ENCODE results near the gene CHTF8.
A peak's percentile ranks its signal among the peaks of the same experiment; 100 is the strongest.

Gene CHTF8

GRCh38 chr16:69108905-69109252 lies 23.5 kb downstream of the CHTF8 start:
- Mint-ChIP-seq H3K9me3 (no peaks in the 10 kb centered on the region), H3K4me3 (peak overlapping the region; percentile 15 to 49 (median 40)), H3K4me1 (peaks cover 12% of the 10 kb centered on the region), H3K36me3 (ENCODE audit: low read depth) (peaks cover 5% of the 10 kb centered on the region), H3K27ac (no peak overlapping the region), H3K27me3 (ENCODE audit: low read depth) (peaks cover 59% of the 10 kb centered on the region)
- TF ChIP-seq CTCF (IDR thresholded peaks at IDR 0.05; ENCODE audit: unreplicated experiment in 3 of 3), result no peak

GRCh38 chr16:69108064-69108904 lies 24.1 kb downstream of the CHTF8 start:
- peaks cover 12% of the 10 kb centered on the region for H3K4me1 Mint-ChIP-seq
- no peaks in the 10 kb centered on the region for H3K9me3 Mint-ChIP-seq
- peaks cover 5% of the 10 kb centered on the region for H3K36me3 Mint-ChIP-seq (ENCODE audit: low read depth)
- no peak overlapping the region for H3K27ac Mint-ChIP-seq
- peaks cover 65% of the 10 kb centered on the region for H3K27me3 Mint-ChIP-seq (ENCODE audit: low read depth)
- TF ChIP-seq CTCF (IDR thresholded peaks at IDR 0.05; ENCODE audit: unreplicated experiment in 3 of 3), result no peak
- peak overlapping the region; percentile 47 to 77 (median 49) for H3K4me3 Mint-ChIP-seq

GRCh38 chr16:69107316-69107962 lies 24.9 kb downstream of the CHTF8 start:
- H3K4me3 Mint-ChIP-seq, result peak overlapping the region; percentile 80 to 83 (median 82)
- H3K27me3 Mint-ChIP-seq (ENCODE audit: low read depth), result peaks cover 72% of the 10 kb centered on the region
- H3K27ac Mint-ChIP-seq, result no peak overlapping the region
- H3K4me1 Mint-ChIP-seq, result peaks cover 12% of the 10 kb centered on the region
- no peak for TF ChIP-seq CTCF (IDR thresholded peaks at IDR 0.05; ENCODE audit: unreplicated experiment in 3 of 3)
- peaks cover 5% of the 10 kb centered on the region for H3K36me3 Mint-ChIP-seq (ENCODE audit: low read depth)
- no peaks in the 10 kb centered on the region for H3K9me3 Mint-ChIP-seq

GRCh38 chr16:69106491-69107315 lies 25.7 kb downstream of the CHTF8 start:
- peaks cover 74% of the 10 kb centered on the region for H3K27me3 Mint-ChIP-seq (ENCODE audit: low read depth)
- peaks cover 5% of the 10 kb centered on the region for H3K36me3 Mint-ChIP-seq (ENCODE audit: low read depth)
- TF ChIP-seq CTCF (IDR thresholded peaks at IDR 0.05; ENCODE audit: unreplicated experiment in 3 of 3), result no peak
- H3K4me3 Mint-ChIP-seq, result peak overlapping the region; percentile 80 to 83 (median 82)
- H3K9me3 Mint-ChIP-seq, result no peaks in the 10 kb centered on the region
- no peak overlapping the region for H3K27ac Mint-ChIP-seq
- peaks cover 12% of the 10 kb centered on the region for H3K4me1 Mint-ChIP-seq

GRCh38 chr16:69105501-69106361 lies 26.7 kb downstream of the CHTF8 start, which contains the start of gene HAS3:
TSS of gene HAS3 (plus strand) at chr16:69105653. CDS start at chr16:69109396, 3,743 bp downstream.
- H3K36me3 Mint-ChIP-seq (ENCODE audit: low read depth), result peaks cover 5% of the 10 kb centered on the region
- H3K4me1 Mint-ChIP-seq, result peaks cover 12% of the 10 kb centered on the region
- TF ChIP-seq CTCF (IDR thresholded peaks at IDR 0.05; ENCODE audit: unreplicated experiment in 3 of 3), result peak in 2 of 3 experiments; percentile 22 to 28
- H3K4me3 Mint-ChIP-seq, result peak within 1 kb of the TSS; percentile 88 to 93 (median 93)
- H3K27me3 Mint-ChIP-seq (ENCODE audit: low read depth), result peaks cover 79% of the 10 kb centered on the region
- no peaks in the 10 kb centered on the region for H3K9me3 Mint-ChIP-seq
- no peak within 1 kb of the TSS for H3K27ac Mint-ChIP-seq

Measured in nephron (organoid).